ENCODE results near the gene QRFP. TPM values are rescaled to one million over a fixed set of nuclear protein-coding genes. Genes with fewer than 3 reads are reported as not detected.

The QRFP gene
- total and polyA plus RNA-seq, 8 donors: 0.16 to 0.70 (median 0.47) TPM; not detected in 1

- intact Hi-C loops (cut with DNase I): loop anchor here in 1 of 2 donors (10.0 kb wide), 1 partner anchor 172 kb away; no protein-coding TSS in a partner anchor
- Histone ChIP-seq H3K9me3 (no peaks in the 10 kb centered on the region), H3K36me3 (peaks cover 7 to 64% of the 10 kb centered on the region in 2 donors), H3K27ac (no peak overlapping the region), H3K4me3 (no peak overlapping the region), H3K4me1 (no peaks in the 10 kb centered on the region), H3K27me3 (no peaks in the 10 kb centered on the region)
- no peak for TF ChIP-seq CTCF (IDR thresholded peaks at IDR 0.05)
- ATAC-seq: no peak
- no peak for DNase-seq
Observed at GRCh38 chr9:130872508-130872907, 24.1 kb downstream of the QRFP start.

- H3K4me1 ChIP-seq: no peaks in the 10 kb centered on the region
- H3K27me3 ChIP-seq: no peaks in the 10 kb centered on the region
- H3K27ac ChIP-seq: no peak overlapping the region
- DNase-seq (no peak), ATAC-seq (no peak)
- intact Hi-C loops (cut with DNase I): loop anchor here in 1 of 2 donors (10.0 kb wide), 1 partner anchor 173 kb away; no protein-coding TSS in a partner anchor
- TF ChIP-seq CTCF (IDR thresholded peaks at IDR 0.05): no peak
- H3K9me3 ChIP-seq: no peaks in the 10 kb centered on the region
- peaks cover 7 to 60% of the 10 kb centered on the region in 2 donors for H3K36me3 ChIP-seq
- H3K4me3 ChIP-seq: no peak overlapping the region
Observed at GRCh38 chr9:130872093-130872492, 24.5 kb downstream of the QRFP start.

GRCh38 chr9:130871395-130872062, 25.1 kb downstream of the QRFP start:
- intact Hi-C loops (cut with DNase I): loop anchor here in 1 of 2 donors (10.0 kb wide), 1 partner anchor 173 kb away; no protein-coding TSS in a partner anchor
- H3K27ac ChIP-seq: no peak overlapping the region
- H3K27me3 ChIP-seq: no peaks in the 10 kb centered on the region
- H3K4me3 ChIP-seq: no peak overlapping the region
- ATAC-seq (no peak), DNase-seq (no peak)
- H3K9me3 ChIP-seq: no peaks in the 10 kb centered on the region
- peaks cover 7 to 55% of the 10 kb centered on the region in 2 donors for H3K36me3 ChIP-seq
- TF ChIP-seq CTCF (IDR thresholded peaks at IDR 0.05): no peak
- no peaks in the 10 kb centered on the region for H3K4me1 ChIP-seq

GRCh38 chr9:130870491-130871381, 25.9 kb downstream of the QRFP start:
- Histone ChIP-seq H3K9me3 (no peaks in the 10 kb centered on the region), H3K4me1 (no peaks in the 10 kb centered on the region), H3K4me3 (no peak overlapping the region), H3K27me3 (no peaks in the 10 kb centered on the region), H3K27ac (no peak overlapping the region), H3K36me3 (peaks cover 7 to 47% of the 10 kb centered on the region in 2 donors)
- DNase-seq (no peak), ATAC-seq (no peak)
- no peak for TF ChIP-seq CTCF (IDR thresholded peaks at IDR 0.05)
- intact Hi-C loops (cut with DNase I): loop anchor here in 1 of 2 donors (10.0 kb wide), 1 partner anchor 174 kb away; no protein-coding TSS in a partner anchor

GRCh38 chr9:130869250-130869649, 27.4 kb downstream of the QRFP start:
- DNase-seq (peak in 1 of 4 donors; percentile 48), ATAC-seq (no peak)
- Histone ChIP-seq H3K4me1 (no peaks in the 10 kb centered on the region), H3K4me3 (no peak overlapping the region), H3K9me3 (no peaks in the 10 kb centered on the region), H3K27ac (no peak overlapping the region), H3K27me3 (no peaks in the 10 kb centered on the region), H3K36me3 (peaks cover 7 to 42% of the 10 kb centered on the region in 2 donors)
- TF ChIP-seq CTCF (IDR thresholded peaks at IDR 0.05): no peak
- intact Hi-C loops (cut with DNase I): loop anchor here in 1 of 2 donors (5.0 to 10.0 kb wide), 3 partner anchors 76 to 167 kb away; no protein-coding TSS in a partner anchor
